ENCODE measurements around the gene ZNF536. TPM values are rescaled to one million over a fixed set of nuclear protein-coding genes. Genes with fewer than 3 reads are reported as not detected.
"Not testable (repeated sequence)": the region's sequence is repeated elsewhere in the genome, so short reads cannot be mapped to it uniquely, and the experiment has no call there.

The ZNF536 gene
- total RNA-seq, 2 donors from 2014 or later = 0.41 to 1.5 TPM

DNA sequence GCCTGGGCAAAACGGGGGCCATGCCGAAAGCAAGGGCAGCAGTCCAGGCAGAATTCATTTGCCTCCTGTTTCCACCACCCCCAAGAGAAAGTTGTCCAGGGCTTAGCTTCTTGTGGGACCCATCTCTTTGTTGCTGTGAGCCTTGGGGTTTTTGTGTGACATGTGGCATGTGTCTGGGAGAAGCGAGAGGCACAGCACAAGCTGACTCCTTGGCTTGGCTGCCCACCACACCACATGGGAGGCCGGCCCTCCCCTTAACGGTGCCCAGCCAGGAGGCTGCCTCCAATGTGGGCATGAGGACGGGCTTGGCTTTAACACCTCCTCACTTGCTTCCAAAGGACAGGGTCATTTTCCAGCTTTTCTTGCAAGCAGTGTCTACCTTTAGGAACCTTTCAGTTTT lies 81.6 kb downstream of the ZNF536 start:
- H3K4me3 ChIP-seq = no peak overlapping the region
- H3K27ac ChIP-seq = no peak overlapping the region
- H3K4me1 ChIP-seq (ENCODE audit: control insufficient read depth in 1 of 2, low read depth in 2 of 2) = peaks cover 0 to 13% of the 10 kb centered on the region in 2 donors
- TF ChIP-seq, protein P1, sequence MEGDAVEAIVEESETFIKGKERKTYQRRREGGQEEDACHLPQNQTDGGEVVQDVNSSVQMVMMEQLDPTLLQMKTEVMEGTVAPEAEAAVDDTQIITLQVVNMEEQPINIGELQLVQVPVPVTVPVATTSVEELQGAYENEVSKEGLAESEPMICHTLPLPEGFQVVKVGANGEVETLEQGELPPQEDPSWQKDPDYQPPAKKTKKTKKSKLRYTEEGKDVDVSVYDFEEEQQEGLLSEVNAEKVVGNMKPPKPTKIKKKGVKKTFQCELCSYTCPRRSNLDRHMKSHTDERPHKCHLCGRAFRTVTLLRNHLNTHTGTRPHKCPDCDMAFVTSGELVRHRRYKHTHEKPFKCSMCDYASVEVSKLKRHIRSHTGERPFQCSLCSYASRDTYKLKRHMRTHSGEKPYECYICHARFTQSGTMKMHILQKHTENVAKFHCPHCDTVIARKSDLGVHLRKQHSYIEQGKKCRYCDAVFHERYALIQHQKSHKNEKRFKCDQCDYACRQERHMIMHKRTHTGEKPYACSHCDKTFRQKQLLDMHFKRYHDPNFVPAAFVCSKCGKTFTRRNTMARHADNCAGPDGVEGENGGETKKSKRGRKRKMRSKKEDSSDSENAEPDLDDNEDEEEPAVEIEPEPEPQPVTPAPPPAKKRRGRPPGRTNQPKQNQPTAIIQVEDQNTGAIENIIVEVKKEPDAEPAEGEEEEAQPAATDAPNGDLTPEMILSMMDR (IDR thresholded peaks at IDR 0.05) = no peak
- DNase-seq (ENCODE audit: low spot score) (no peak), ATAC-seq (ENCODE audit: insufficient number of reproducible peaks, low FRiP score, low read depth) (no peak)
- no peaks in the 10 kb centered on the region for H3K27me3 ChIP-seq (replicated peaks; ENCODE audit: insufficient read depth)
- H3K9me3 ChIP-seq = no peaks in the 10 kb centered on the region
- H3K36me3 ChIP-seq = no peaks in the 10 kb centered on the region

DNA sequence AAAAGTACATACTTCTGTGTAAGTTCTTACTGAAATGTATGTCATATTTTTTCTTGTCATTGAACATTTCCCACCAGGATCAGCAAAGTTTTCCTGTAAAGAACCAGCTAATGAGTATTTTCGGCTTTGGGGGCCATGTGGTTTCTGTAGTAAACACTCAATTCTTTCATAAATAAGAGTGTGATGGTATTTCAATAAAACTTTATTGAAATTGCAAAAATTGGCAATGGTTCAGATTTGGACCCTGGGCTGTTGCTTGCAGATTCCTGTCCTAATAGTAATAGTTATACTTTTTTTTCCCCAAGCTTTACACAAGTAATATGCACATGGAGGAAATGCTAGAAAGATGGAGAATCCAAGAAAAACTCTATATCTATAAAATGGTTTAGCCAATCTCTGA lies 83.7 kb downstream of the ZNF536 start:
- TF ChIP-seq, protein P1 (IDR thresholded peaks at IDR 0.05) = no peak
- Histone ChIP-seq H3K27ac (no peak overlapping the region), H3K9me3 (no peaks in the 10 kb centered on the region), H3K4me1 (ENCODE audit: control insufficient read depth in 1 of 2, low read depth in 2 of 2) (peaks cover 0 to under 1% of the 10 kb centered on the region in 2 donors), H3K27me3 (replicated peaks; ENCODE audit: insufficient read depth) (no peaks in the 10 kb centered on the region), H3K4me3 (no peak overlapping the region), H3K36me3 (no peaks in the 10 kb centered on the region)
- DNase-seq (ENCODE audit: low spot score) (no peak), ATAC-seq (ENCODE audit: insufficient number of reproducible peaks, low FRiP score, low read depth) (no peak)

DNA sequence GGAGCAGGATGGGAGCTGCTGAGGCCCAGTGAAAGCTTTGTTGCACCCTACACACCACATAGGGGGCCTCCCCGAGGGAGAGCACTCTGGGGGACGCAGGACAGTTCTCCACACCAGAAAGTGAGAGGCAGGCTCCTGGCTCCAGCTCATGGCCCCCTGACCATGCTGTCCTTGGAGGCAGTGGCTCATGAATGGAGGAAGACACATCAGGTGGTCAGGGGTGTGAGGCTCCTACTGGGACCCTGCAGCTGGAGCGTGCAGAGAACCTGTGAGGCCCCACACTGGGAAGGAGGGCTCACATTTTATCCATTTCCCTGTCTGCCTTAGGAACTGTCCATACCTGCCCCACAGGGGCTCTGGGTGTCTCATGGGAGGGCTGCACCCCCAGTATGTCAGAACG lies 85.3 kb downstream of the ZNF536 start:
- Histone ChIP-seq H3K4me3 (no peak overlapping the region), H3K27me3 (replicated peaks; ENCODE audit: insufficient read depth) (no peaks in the 10 kb centered on the region), H3K27ac (no peak overlapping the region), H3K4me1 (ENCODE audit: control insufficient read depth in 1 of 2, low read depth in 2 of 2) (no peaks in the 10 kb centered on the region), H3K36me3 (no peaks in the 10 kb centered on the region), H3K9me3 (no peaks in the 10 kb centered on the region)
- DNase-seq (ENCODE audit: low spot score) (no peak), ATAC-seq (ENCODE audit: insufficient number of reproducible peaks, low FRiP score, low read depth) (no peak)
- TF ChIP-seq, protein P1 (IDR thresholded peaks at IDR 0.05) = no peak

DNA sequence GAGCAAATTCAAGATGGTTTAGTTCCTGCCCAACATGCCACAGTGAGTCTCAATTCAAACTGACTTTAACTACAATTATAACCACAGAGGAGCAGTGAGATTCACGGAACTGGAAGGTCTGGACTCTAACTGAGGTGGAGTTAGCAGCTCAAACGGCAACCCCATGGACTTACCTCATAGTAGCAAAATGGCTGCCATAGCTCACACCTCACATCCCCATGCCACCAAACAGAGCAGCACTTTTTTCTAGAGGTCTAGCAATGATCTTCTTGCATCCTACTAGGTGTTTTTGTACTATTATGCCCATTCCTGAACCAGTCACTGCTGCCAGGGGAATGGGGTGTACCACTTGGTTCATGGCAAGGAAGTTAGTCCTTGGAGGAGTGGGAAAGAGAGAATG lies 87.7 kb downstream of the ZNF536 start:
- Histone ChIP-seq H3K27ac (no peak overlapping the region), H3K36me3 (no peaks in the 10 kb centered on the region), H3K9me3 (no peaks in the 10 kb centered on the region), H3K27me3 (replicated peaks; ENCODE audit: insufficient read depth) (no peaks in the 10 kb centered on the region), H3K4me3 (no peak overlapping the region), H3K4me1 (ENCODE audit: control insufficient read depth in 1 of 2, low read depth in 2 of 2) (no peaks in the 10 kb centered on the region)
- no peak for ATAC-seq (ENCODE audit: insufficient number of reproducible peaks, low FRiP score, low read depth)
- TF ChIP-seq, protein P1 (IDR thresholded peaks at IDR 0.05) = no peak
- DNase-seq (ENCODE audit: low spot score) = no peak

DNA sequence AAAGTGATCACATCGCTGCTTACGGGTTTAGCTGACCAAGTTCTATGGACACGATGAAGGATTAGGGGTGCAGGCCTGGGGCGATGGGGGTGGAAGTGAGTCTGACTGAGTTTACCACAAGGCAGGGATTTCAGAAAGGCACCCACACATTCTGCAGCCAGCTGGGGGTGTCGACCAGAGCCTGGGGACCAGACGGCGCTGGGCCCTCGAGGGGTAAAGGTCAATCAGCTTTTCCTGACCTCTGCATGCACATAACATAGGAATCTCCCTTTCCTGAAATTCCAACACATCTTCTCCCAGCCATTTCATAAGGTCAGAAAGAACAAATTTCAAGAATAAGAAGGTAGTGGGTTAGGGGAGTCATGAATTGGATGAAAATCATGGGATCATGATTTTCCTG lies 92.0 kb downstream of the ZNF536 start:
- ATAC-seq (ENCODE audit: insufficient number of reproducible peaks, low FRiP score, low read depth) (no peak), DNase-seq (ENCODE audit: low spot score) (no peak)
- H3K27ac ChIP-seq = no peak overlapping the region
- TF ChIP-seq, protein P1 (IDR thresholded peaks at IDR 0.05) = no peak
- no peaks in the 10 kb centered on the region for H3K27me3 ChIP-seq (replicated peaks; ENCODE audit: insufficient read depth)
- no peaks in the 10 kb centered on the region for H3K4me1 ChIP-seq (ENCODE audit: control insufficient read depth in 1 of 2, low read depth in 2 of 2)
- H3K9me3 ChIP-seq = no peaks in the 10 kb centered on the region
- H3K4me3 ChIP-seq = no peak overlapping the region
- no peaks in the 10 kb centered on the region for H3K36me3 ChIP-seq

DNA sequence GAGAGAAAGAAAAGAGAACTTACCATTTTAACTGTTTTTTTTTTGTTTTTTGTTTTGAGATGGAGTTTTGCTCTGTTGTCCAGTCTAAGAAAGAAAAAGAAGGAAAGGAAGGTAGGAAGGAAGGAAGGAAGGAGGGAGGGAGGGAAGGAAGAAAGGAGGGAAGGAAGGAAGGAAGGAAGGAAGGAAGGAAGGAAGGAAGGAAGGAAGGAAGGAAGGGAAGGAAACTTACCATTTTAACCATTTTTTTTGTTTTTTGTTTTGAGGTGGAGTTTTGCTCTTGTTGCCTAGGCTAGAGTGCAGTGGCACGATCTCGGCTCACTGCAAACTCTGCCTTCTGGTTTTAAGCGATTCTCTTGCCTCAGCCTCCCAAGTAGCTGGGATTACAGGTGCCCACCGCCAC lies 94.4 kb downstream of the ZNF536 start:
- not testable (repeated sequence) for H3K36me3 ChIP-seq; H3K9me3 ChIP-seq; H3K27ac ChIP-seq; H3K4me3 ChIP-seq; H3K27me3 ChIP-seq (replicated peaks; ENCODE audit: insufficient read depth); ATAC-seq (ENCODE audit: insufficient number of reproducible peaks, low FRiP score, low read depth); DNase-seq (ENCODE audit: low spot score); H3K4me1 ChIP-seq (ENCODE audit: control insufficient read depth in 1 of 2, low read depth in 2 of 2)

Data from thoracic aorta (tissue), 2 donors.